IPS DF 4.7 (cell line): ENCODE measurements around the gene C10orf143.
"Not testable (repeated sequence)": the region's sequence is repeated elsewhere in the genome, so short reads cannot be mapped to it uniquely, and the experiment has no call there.

ENCODE experiments used
- DNase-seq: peaks from one replicate; pipeline ENCODE4 v3.0.0-alpha.2; 2013; ENCODE audit warnings: low spot score; ENCODE audit errors: extremely low read depth

The C10orf143 gene

GRCh38 chr10:130036296-130037065 is 74.1 kb downstream of the C10orf143 start:
- DNase-seq, result no peak

GRCh38 chr10:130029209-130029608 is 81.4 kb downstream of the C10orf143 start:
- no peak for DNase-seq

- no peak for DNase-seq
These were observed 82.2 kb downstream of the C10orf143 start for GRCh38 chr10:130028465-130028819.

- no peak for DNase-seq
These were observed 82.7 kb downstream of the C10orf143 start for GRCh38 chr10:130027716-130028464.

GRCh38 chr10:130026670-130027456 is 83.8 kb downstream of the C10orf143 start:
- DNase-seq, result no peak

GRCh38 chr10:130025811-130026485 is 84.7 kb downstream of the C10orf143 start:
- DNase-seq, result no peak

GRCh38 chr10:130025326-130025725 is 85.3 kb downstream of the C10orf143 start:
- DNase-seq, result no peak

- DNase-seq, result no peak
These were observed 85.8 kb downstream of the C10orf143 start for GRCh38 chr10:130024779-130025325.

GRCh38 chr10:130024326-130024725 is 86.3 kb downstream of the C10orf143 start:
- DNase-seq, result not testable (repeated sequence)

GRCh38 chr10:130023454-130024230 is 87.0 kb downstream of the C10orf143 start:
- no peak for DNase-seq

- DNase-seq, result no peak
These were observed 87.9 kb downstream of the C10orf143 start for GRCh38 chr10:130022511-130023299.

- DNase-seq, result no peak
These were observed 88.5 kb downstream of the C10orf143 start for GRCh38 chr10:130022086-130022485.

GRCh38 chr10:130021383-130021950 is 89.2 kb downstream of the C10orf143 start:
- DNase-seq, result no peak

- no peak for DNase-seq
These were observed 89.8 kb downstream of the C10orf143 start for GRCh38 chr10:130020651-130021382.

GRCh38 chr10:130018730-130019185 is 91.9 kb downstream of the C10orf143 start:
- no peak for DNase-seq

GRCh38 chr10:130018265-130018664 is 92.4 kb downstream of the C10orf143 start:
- no peak for DNase-seq

- DNase-seq, result no peak
These were observed 93.0 kb downstream of the C10orf143 start for GRCh38 chr10:130017631-130018022.

GRCh38 chr10:130016993-130017630 is 93.5 kb downstream of the C10orf143 start:
- DNase-seq, result no peak
